Mucosa of stomach (tissue), 1 donor: ENCODE results near the gene CRYBG2.
A peak's percentile ranks its signal among the peaks of the same experiment; 100 is the strongest.

ENCODE experiments used
- H3K27me3 ChIP-seq: one replicate; pipeline ENCODE4 v1.7.0; 2013; ENCODE audit warnings: mild to moderate bottlenecking, low read length; ENCODE audit not compliant: control insufficient read depth, insufficient read depth
- H3K36me3 ChIP-seq: one replicate; pipeline ENCODE4 v1.7.0; 2013; ENCODE audit warnings: low read length; ENCODE audit not compliant: control insufficient read depth, insufficient read depth
- H3K4me1 ChIP-seq: one replicate; pipeline ENCODE4 v1.7.0; 2013; ENCODE audit warnings: mild to moderate bottlenecking, low read length; ENCODE audit not compliant: control insufficient read depth, insufficient read depth
- H3K4me3 ChIP-seq: one replicate; pipeline ENCODE4 v1.7.0; 2013; ENCODE audit warnings: low read length
- H3K9ac ChIP-seq: one replicate; pipeline ENCODE4 v1.7.0; 2013; ENCODE audit warnings: mild to moderate bottlenecking, low read length, moderate library complexity
- H3K9me3 ChIP-seq: one replicate; pipeline ENCODE4 v1.7.0; 2013; ENCODE audit warnings: mild to moderate bottlenecking, low read length, moderate library complexity; ENCODE audit not compliant: control insufficient read depth
- donor health status: Pancreatic carcinoma.

CRYBG2 gene

DNA sequence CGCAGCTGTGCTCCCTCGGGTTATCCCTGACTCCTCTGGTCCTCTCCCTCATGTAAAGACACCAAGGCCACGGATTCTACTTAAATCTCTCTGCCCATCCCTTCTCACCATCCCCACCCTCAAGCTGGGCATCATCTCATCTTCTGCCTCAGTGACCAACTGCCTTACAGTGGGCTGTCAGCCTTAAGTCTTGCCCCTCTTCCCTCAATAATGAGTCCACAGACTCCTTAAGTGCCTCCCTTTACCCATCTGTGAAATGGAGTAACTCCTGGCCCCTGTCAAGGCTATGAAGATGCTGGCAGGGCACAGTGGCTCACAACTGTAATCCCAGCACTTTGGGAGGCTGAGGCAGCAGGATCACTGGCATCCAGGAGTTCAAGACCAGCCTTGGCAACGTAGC lies 62.0 kb downstream of the CRYBG2 start:
- H3K36me3 ChIP-seq = no peaks in the 10 kb centered on the region
- peaks cover 20% of the 10 kb centered on the region for H3K4me1 ChIP-seq
- H3K9ac ChIP-seq = no peak overlapping the region
- H3K4me3 ChIP-seq = no peak overlapping the region
- no peaks in the 10 kb centered on the region for H3K9me3 ChIP-seq
- no peaks in the 10 kb centered on the region for H3K27me3 ChIP-seq

DNA sequence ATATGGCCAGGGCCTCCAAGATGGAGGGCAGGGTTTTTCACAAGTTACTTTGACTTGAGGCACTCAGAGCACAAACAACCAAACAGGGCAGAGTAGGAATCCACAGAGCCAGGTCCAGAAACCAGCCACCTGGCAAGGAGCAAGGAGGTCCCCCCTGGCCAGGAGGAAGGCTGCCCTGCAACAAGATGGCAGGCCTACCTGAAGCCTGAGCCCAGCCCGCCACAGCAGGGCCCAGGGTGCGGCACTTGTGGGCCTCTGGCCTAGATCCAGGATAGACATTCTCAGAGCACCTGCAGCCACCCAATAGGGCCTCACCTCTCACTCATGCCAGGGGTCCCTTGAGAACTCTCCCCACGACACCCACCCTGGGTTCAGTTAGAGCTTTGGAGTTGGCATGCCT lies 62.5 kb downstream of the CRYBG2 start:
- H3K9me3 ChIP-seq = no peaks in the 10 kb centered on the region
- no peaks in the 10 kb centered on the region for H3K36me3 ChIP-seq
- H3K4me1 ChIP-seq = peaks cover 20% of the 10 kb centered on the region

DNA sequence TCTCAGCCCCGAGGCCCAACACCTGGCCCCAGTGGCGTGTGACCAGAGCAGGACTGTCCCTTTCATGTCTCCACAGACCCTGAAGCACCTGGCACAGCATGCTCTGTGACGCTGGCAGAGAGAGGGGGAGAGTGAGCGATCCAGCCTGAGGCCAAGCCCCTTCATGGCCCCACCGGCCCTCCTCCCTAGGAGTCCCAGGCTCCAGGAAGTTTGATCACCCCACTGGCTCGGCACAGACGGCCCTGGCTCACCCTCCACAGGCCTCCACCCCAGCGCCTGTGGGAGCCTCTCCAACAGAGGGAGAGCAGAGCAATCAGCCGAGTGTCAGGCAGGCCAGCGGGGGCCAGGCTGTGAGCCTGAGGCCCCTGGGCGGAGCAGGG lies 63.1 kb downstream of the CRYBG2 start:
- H3K4me1 ChIP-seq = peaks cover 22% of the 10 kb centered on the region
- no peaks in the 10 kb centered on the region for H3K9me3 ChIP-seq
- no peaks in the 10 kb centered on the region for H3K36me3 ChIP-seq
- no peak overlapping the region for H3K9ac ChIP-seq
- no peak overlapping the region for H3K4me3 ChIP-seq
- no peaks in the 10 kb centered on the region for H3K27me3 ChIP-seq

More for the DNA sequence above, 62.5 kb downstream of the CRYBG2 start:
- Histone ChIP-seq H3K4me3 (no peak overlapping the region), H3K9ac (no peak overlapping the region), H3K27me3 (no peaks in the 10 kb centered on the region)

DNA sequence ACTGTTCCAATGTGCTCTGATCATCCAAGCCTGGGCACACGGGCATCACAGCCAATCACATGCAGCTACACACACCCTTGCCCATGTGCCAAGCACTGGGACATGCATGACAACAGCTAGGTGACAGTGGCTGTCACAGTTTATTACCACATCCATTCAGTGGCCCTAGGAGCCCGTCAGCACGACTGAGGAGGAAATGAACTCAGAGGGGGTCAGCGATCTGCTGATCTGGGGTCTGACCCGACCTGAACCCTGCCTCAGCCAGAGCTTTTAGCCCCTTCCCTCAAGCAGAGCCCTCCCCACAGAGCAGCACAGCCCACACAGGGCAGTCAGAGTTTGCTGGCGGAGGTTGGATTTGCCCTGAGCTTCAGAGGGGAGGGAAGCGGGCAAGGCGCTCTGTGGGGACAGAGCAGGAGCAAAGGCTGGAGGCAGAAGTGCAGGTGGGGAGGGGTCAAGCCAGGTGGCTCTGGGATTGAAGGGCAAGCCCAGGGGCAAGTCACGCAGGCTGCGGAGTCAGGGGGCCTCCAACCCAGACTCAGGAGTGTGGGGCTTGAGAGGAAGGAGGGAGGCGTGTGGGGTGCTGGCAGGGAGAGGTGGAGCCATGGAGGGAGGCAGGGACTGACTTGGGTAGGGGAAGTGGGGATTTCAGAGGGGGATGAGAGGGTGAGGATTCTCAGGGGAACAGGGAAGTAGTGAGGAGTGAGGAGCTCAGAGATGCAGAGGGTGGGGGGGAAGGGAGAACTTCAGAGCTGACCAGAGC lies 63.6 kb downstream of the CRYBG2 start:
- peaks cover 27% of the 10 kb centered on the region for H3K4me1 ChIP-seq
- H3K36me3 ChIP-seq = no peaks in the 10 kb centered on the region
- no peak overlapping the region for H3K4me3 ChIP-seq
- H3K27me3 ChIP-seq = no peaks in the 10 kb centered on the region
- H3K9me3 ChIP-seq = no peaks in the 10 kb centered on the region
- no peak overlapping the region for H3K9ac ChIP-seq

DNA sequence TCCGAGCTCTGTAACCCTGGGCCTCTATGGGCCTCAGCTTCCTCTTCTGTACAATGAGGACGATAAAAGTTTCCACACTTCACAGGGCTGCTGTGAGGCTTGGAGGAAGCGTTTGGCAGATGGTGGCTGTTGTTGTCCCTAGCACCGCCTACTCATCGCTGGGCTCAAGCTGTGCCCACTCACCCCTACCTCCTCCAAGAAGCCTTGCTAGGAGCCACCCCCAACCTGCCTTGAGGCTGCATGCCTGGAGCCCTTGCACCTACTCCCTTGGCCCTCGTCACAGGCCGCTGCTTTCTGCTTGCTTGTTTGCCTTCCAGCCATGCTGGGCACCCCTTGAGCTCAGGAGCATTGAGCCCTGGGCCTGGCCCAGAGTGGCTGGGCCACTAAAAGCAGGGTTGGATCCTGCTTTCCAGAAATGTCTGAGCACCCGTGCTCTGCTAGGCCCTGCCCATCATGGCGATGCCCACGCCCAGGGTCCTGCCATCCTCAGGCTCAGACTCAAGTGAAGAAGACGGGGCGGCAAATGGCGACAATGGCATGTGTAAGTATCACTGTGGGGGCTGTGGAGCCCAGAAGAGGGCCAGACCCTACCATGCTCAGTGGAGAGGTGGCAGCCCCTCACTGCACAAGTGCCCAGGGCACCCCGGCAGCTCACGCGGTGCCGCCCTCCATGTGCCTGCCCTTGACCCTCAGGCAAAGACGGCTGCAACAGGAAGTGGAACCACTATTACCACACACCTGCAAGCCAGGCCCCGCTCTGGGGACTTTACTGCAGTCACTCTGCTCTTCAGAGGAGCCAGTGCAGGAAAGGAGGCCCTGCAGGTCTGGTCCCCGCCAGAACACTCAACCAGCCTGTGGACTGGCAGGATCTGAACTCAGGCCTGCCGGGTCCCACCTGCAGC lies 64.5 kb downstream of the CRYBG2 start:
- no peaks in the 10 kb centered on the region for H3K27me3 ChIP-seq
- peaks cover 36% of the 10 kb centered on the region for H3K4me1 ChIP-seq
- H3K9ac ChIP-seq = no peak overlapping the region
- H3K4me3 ChIP-seq = no peak overlapping the region
- no peaks in the 10 kb centered on the region for H3K36me3 ChIP-seq
- no peaks in the 10 kb centered on the region for H3K9me3 ChIP-seq

DNA sequence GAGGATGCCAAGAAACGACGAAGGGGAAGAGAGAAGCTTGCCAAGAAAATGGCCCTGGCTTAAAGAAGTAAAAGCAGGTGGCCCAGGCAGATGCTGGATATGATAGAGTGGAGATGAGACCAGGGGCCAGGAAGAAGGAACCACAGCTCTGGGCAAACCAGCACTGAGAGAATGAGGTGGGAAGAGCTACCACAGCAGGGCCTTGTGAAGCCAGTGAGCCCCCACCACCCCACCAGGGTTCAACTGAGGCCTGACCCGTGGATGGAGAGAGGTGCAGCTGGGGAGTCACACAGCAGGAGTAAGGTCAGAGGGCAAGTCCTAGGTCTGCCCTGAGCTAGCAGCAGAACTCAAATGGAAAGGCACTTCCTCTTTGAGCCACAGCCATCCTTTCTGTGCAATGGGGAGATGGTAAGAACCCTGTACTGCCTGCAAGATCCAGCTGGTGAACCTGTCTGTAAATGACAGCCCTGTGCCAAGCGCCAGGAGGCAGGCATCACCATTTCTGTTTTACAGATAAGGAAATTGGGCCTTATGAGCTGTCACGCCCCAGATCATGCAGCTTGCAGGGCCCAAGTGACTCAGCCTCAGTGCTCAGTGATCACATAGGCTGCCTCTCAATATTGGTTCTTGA lies 65.5 kb downstream of the CRYBG2 start:
- peaks cover 45% of the 10 kb centered on the region for H3K4me1 ChIP-seq
- H3K27me3 ChIP-seq = no peaks in the 10 kb centered on the region
- no peak overlapping the region for H3K9ac ChIP-seq

DNA sequence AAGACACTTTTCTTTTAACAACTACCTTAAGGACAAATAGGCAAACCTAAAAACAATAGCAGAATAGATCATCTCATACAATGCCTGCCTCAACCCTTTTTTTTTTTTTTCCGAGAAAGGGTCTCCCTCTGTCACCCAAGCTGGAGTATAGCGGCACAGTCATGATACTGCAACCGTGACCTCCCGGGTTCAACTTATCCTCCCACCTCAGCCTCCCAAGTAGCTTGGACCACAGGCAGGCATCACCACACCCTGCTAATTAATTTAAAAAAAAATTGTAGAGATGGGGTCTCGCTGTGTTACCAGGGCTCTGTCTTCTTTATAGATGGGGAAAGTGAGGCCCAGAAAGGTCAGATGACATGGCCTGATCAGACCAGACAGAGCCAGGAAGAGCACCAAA lies 66.1 kb downstream of the CRYBG2 start:
- Histone ChIP-seq H3K9ac (no peak overlapping the region), H3K9me3 (no peaks in the 10 kb centered on the region), H3K4me3 (no peak overlapping the region), H3K27me3 (no peaks in the 10 kb centered on the region), H3K36me3 (no peaks in the 10 kb centered on the region), H3K4me1 (peaks cover 51% of the 10 kb centered on the region)

More for the DNA sequence above, 65.5 kb downstream of the CRYBG2 start:
- Histone ChIP-seq H3K4me3 (no peak overlapping the region), H3K9me3 (no peaks in the 10 kb centered on the region), H3K36me3 (no peaks in the 10 kb centered on the region)

DNA sequence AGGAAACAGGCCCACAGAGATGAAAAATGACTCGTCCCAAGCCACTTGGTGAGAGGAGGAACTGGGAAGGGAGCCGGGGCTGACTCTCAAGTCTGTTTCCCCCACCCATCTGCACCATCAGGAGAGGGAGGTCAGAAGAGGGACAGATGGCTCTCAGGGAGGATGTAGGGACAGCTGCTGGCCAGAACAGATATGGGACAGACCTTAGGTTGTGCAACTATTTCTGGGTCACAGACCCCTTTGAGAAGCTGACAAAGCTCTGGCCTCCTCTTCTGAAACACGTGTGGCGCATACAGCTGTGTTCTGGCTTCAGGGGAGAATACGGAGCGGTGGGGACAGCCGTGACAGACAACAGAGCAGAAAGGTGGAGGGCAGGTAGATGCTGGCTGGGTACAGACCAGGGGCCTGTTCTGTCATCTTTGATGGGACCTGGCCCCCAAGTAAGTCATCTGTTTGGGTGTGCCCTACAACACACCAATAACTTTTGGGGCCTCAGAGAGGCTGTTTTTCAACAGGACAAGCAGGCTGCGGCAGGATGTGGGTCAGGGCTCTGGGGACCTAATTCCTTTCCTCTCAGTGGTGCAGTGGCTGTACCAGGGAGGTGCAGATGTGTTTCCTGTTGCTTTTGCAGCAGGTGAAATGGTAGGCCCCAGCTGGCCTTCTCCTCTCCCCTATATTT lies 66.8 kb downstream of the CRYBG2 start:
- Histone ChIP-seq H3K36me3 (no peaks in the 10 kb centered on the region), H3K4me1 (peaks cover 53% of the 10 kb centered on the region), H3K27me3 (no peaks in the 10 kb centered on the region), H3K4me3 (no peak overlapping the region), H3K9me3 (no peaks in the 10 kb centered on the region), H3K9ac (no peak overlapping the region)

DNA sequence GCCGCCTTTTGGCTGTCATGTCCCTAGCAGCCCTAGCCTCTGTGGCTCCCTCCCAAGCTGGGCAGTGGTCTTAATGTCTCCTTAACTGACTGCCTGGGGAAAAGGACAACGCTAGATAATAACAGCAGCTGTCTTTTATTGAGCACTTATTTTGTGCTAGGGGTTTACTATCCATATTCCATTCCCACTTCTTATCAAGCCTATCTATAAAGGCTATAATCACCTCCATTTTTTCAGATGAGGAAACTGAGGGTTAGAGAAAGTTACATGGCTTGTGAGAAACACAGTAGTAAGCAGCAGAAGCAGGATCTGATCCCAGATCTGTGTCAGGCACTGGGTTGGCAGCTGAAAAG lies 67.9 kb downstream of the CRYBG2 start:
- no peaks in the 10 kb centered on the region for H3K27me3 ChIP-seq
- H3K4me3 ChIP-seq = no peak overlapping the region
- H3K9ac ChIP-seq = no peak overlapping the region
- H3K9me3 ChIP-seq = no peaks in the 10 kb centered on the region
- H3K4me1 ChIP-seq = peaks cover 64% of the 10 kb centered on the region
- no peaks in the 10 kb centered on the region for H3K36me3 ChIP-seq

DNA sequence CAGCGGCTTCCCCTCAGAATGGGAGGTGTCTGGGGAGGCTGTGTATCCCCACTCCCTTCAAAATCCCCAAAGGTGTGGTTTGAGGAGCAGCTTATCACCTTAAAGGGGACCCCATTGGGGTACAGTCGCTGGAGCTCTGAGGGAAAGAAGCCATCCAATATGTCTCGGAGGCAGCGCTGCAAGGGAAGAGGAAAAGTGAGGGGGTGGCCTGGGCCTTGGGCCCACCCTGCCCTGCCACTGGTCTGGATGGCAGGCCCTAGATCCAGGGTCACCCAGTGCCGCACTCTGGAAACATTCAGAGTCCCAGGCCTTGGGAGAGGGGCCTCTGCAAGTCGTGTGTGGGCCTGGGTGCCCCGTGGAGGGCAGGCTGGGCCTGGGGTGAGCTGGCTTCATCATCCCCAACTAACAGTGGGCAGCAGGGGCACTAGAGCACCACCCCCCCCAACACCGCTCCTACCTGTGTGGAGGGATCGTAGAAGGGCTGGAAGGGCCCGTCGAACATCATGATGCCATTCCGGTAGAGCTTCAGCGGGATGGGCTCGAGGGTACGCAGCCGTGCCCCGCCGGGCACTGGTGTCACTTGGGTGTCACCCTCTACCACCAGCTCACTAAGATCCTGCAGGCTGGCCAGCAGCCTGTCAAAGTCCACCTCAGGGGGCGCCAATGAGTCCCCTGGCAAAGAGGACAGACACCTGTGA lies 68.4 kb downstream of the CRYBG2 start:
- peaks cover 69% of the 10 kb centered on the region for H3K4me1 ChIP-seq
- H3K9ac ChIP-seq = peak overlapping the region; percentile 3

DNA sequence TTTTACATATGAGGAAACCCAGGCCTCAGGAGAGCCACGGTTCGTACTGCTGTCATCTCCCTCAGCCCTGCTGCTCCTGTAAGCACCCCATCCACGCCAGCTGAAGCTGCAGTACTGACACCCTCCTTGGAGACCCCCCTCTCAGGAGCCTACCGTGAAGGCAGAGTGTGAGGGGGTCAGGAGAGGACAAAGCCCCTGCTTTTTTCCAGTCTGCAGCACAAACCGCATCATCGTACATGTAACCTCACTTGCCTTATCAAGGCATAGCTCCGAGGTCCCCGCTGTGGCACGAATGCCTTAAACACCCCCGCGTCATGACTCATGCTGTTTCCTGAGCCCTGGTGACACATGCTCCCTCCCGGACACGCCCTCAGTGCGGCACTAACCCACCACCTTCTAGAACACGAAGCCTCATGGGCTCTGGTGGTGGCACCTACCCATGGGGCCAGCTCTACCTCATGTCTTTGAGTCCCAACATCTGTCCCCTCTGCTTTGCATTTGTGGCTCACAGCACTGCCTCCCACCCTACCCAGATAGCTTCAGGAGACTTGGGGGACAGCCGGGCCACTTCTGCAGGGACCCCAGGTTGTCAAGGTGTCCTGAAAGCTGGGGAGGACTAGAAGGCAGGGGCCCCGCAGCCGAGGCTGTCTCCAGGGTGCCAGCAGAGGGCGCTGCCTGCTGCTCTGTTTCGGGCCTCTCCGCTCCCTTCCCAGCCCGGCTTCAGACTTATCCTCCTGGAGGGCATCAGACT lies 69.2 kb downstream of the CRYBG2 start:
- Histone ChIP-seq H3K4me1 (peaks cover 67% of the 10 kb centered on the region), H3K9ac (peak overlapping the region; percentile 3), H3K4me3 (no peak overlapping the region), H3K27me3 (no peaks in the 10 kb centered on the region), H3K9me3 (no peaks in the 10 kb centered on the region), H3K36me3 (no peaks in the 10 kb centered on the region)

More for the DNA sequence above, 68.4 kb downstream of the CRYBG2 start:
- Histone ChIP-seq H3K36me3 (no peaks in the 10 kb centered on the region), H3K27me3 (no peaks in the 10 kb centered on the region), H3K4me3 (no peak overlapping the region), H3K9me3 (no peaks in the 10 kb centered on the region)
